Measurements from ENCODE around the gene IGF2R.
A peak's percentile ranks its signal among the peaks of the same experiment; 100 is the strongest.

Gene IGF2R

GRCh38 chr6:160028487-160029275 is 59.8 kb downstream of the IGF2R start:
- no peak for DNase-seq

- DNase-seq = no peak
Observed at GRCh38 chr6:160029525-160029924, 60.6 kb downstream of the IGF2R start.

GRCh38 chr6:160030103-160030502 is 61.2 kb downstream of the IGF2R start:
- peak; percentile 9 to 65 for DNase-seq

- DNase-seq = no peak
Observed at GRCh38 chr6:160031442-160031841, 62.6 kb downstream of the IGF2R start.

GRCh38 chr6:160031871-160032270 is 63.0 kb downstream of the IGF2R start:
- DNase-seq = no peak

GRCh38 chr6:160032538-160032937 is 63.7 kb downstream of the IGF2R start:
- DNase-seq = no peak

- no peak for DNase-seq
Observed at GRCh38 chr6:160034036-160034930, 65.4 kb downstream of the IGF2R start.

- no peak for DNase-seq
Observed at GRCh38 chr6:160035241-160035640, 66.4 kb downstream of the IGF2R start.

GRCh38 chr6:160035693-160036330 is 66.9 kb downstream of the IGF2R start:
- DNase-seq = no peak

- DNase-seq = no peak
Observed at GRCh38 chr6:160036331-160036695, 67.4 kb downstream of the IGF2R start.

GRCh38 chr6:160036790-160037206 is 67.9 kb downstream of the IGF2R start:
- DNase-seq = no peak

GRCh38 chr6:160038479-160038878 is 69.6 kb downstream of the IGF2R start:
- no peak for DNase-seq

- no peak for DNase-seq
Observed at GRCh38 chr6:160039441-160039840, 70.6 kb downstream of the IGF2R start.

GRCh38 chr6:160040055-160040454 is 71.2 kb downstream of the IGF2R start:
- DNase-seq = no peak

GRCh38 chr6:160040527-160041264 is 71.8 kb downstream of the IGF2R start:
- no peak for DNase-seq

GRCh38 chr6:160041608-160042007 is 72.7 kb downstream of the IGF2R start:
- no peak for DNase-seq

GRCh38 chr6:160042014-160042773 is 73.3 kb downstream of the IGF2R start:
- DNase-seq = no peak

GRCh38 chr6:160042788-160043301 is 74.0 kb downstream of the IGF2R start:
- DNase-seq = no peak

- DNase-seq = no peak
Observed at GRCh38 chr6:160043784-160044183, 74.9 kb downstream of the IGF2R start.

- DNase-seq = no peak
Observed at GRCh38 chr6:160044687-160045086, 75.8 kb downstream of the IGF2R start.

- no peak for DNase-seq
Observed at GRCh38 chr6:160048471-160048870, 79.6 kb downstream of the IGF2R start.

- no peak for DNase-seq
Observed at GRCh38 chr6:160049346-160049745, 80.5 kb downstream of the IGF2R start.
